Activated CD4-positive, alpha-beta memory T cell treated with anti-CD3 and anti-CD28 coated beads, Interleukin-2, amount 10 ng/mL, durations not matched to agents 7 days and 5 days (primary cell): ENCODE data around the gene NCOA5. TPM values are rescaled to one million over a fixed set of nuclear protein-coding genes. Genes with fewer than 3 reads are reported as not detected.

ENCODE experiments used
- CTCF ChIA-PET: fragments of 350-600 bp; sonication (Branson Sonifier 250); formaldehyde crosslinking; loops from one replicate; lab custom pipeline; 2021; ENCODE audit warnings: antibody characterized with exemption, inconsistent platforms; lab: Charles Lee
- POLR2A ChIA-PET: fragments of 350-600 bp; sonication (Branson Sonifier 250); formaldehyde crosslinking; loops from one replicate; lab custom pipeline; 2021; ENCODE audit warnings: antibody characterized with exemption; lab: Charles Lee
- DNase-seq: peaks from one replicate; pipeline ENCODE4 v3.0.0-alpha.2; 2020
- H3K27ac Mint-ChIP-seq: one replicate; pipeline ENCODE4 v1.8.0; 2021; ENCODE audit warnings: mild to moderate bottlenecking, mixed read lengths
- H3K27me3 Mint-ChIP-seq: one replicate; pipeline ENCODE4 v1.8.0; 2021; ENCODE audit warnings: mixed read lengths
- H3K36me3 Mint-ChIP-seq: one replicate; pipeline ENCODE4 v1.8.0; 2021; ENCODE audit warnings: low read depth, mixed read lengths
- H3K4me1 Mint-ChIP-seq: one replicate; pipeline ENCODE4 v1.8.0; 2021; ENCODE audit warnings: mixed read lengths
- H3K4me3 Mint-ChIP-seq: one replicate; pipeline ENCODE4 v1.8.0; 2021; ENCODE audit warnings: mild to moderate bottlenecking, mixed read lengths
- H3K9me3 Mint-ChIP-seq: one replicate; pipeline ENCODE4 v1.8.0; 2021; ENCODE audit warnings: mixed read lengths
- total RNA-seq, 2 experiments: library from RNA; stranded (reverse); gene quantifications; one replicate each; pipeline ENCODE4 v1.2.3, GENCODE V29; 2021

NCOA5 gene
- total RNA-seq, 2 experiments from 2014 or later = 24.6 to 26.3 TPM

DNA sequence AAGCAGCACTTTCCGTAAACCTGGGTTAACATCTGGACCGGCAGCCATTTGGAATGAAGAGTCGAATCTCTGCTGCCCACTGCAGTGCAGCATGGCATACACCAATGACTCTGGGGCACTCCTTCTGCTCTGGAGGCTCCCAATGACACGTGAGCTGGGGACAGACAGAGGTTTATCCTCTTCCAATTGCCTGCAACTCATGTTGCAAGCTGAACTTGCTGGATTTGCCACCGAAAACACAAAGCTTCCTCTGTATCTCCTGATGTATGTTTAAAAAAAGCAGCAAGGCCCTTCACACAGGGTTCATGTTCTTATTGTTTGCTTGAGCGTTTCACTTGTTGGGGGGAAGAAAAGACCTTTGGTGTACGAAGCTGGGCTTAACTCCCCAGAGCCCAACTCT, 10.8 kb downstream of the NCOA5 start:
- CTCF ChIA-PET = no interaction called here
- no peak for DNase-seq
- POLR2A ChIA-PET = interaction anchor here (1.4 kb wide), 1 partner anchor 10 kb away, joined by 5 read pairs; no protein-coding TSS in a partner anchor
- H3K4me3 Mint-ChIP-seq = no peak overlapping the region
- peaks cover 2% of the 10 kb centered on the region for H3K4me1 Mint-ChIP-seq
- H3K27me3 Mint-ChIP-seq = no peaks in the 10 kb centered on the region
- no peaks in the 10 kb centered on the region for H3K9me3 Mint-ChIP-seq
- no peak overlapping the region for H3K27ac Mint-ChIP-seq
- peaks cover 28% of the 10 kb centered on the region for H3K36me3 Mint-ChIP-seq

DNA sequence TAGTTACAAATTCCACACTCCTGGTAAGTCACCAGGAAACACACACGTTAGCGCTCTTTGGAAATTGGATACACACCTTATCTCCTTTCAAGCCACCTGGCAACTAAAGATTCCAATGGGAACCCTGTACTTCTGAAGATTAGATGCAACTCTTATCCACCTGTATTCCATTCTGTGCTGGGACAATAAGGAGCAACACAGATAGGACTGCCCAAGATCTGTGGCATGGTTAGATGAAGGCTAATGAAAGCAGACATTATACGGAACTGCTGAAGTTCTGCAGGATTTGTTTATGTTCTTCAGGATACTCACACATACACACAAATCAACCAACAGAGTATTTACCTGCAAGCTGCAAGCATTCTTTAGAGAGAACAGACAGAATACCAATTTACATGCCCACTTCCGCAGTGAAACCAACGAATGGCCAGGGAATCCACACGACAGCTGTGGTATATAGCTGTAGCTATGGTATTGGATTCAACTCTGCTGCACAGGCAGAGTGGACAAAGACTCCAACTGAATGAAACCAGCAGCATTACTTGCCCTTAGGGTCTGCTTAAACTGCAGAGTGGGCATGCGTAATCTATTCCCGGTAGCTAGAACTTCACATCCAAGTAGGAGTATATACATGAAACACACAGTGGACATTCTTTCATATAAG, 12.0 kb downstream of the NCOA5 start:
- ChIA-PET POLR2A (interaction anchor here (0.8 to 1.4 kb wide), 2 partner anchors 11 to 18 kb away, joined by 3 to 5 read pairs; no protein-coding TSS in a partner anchor), CTCF (no interaction called here)
- no peaks in the 10 kb centered on the region for H3K9me3 Mint-ChIP-seq
- H3K36me3 Mint-ChIP-seq = peaks cover 28% of the 10 kb centered on the region
- DNase-seq = no peak
- H3K27me3 Mint-ChIP-seq = no peaks in the 10 kb centered on the region
- H3K27ac Mint-ChIP-seq = no peak overlapping the region
- no peak overlapping the region for H3K4me3 Mint-ChIP-seq
- peaks cover 4% of the 10 kb centered on the region for H3K4me1 Mint-ChIP-seq

DNA sequence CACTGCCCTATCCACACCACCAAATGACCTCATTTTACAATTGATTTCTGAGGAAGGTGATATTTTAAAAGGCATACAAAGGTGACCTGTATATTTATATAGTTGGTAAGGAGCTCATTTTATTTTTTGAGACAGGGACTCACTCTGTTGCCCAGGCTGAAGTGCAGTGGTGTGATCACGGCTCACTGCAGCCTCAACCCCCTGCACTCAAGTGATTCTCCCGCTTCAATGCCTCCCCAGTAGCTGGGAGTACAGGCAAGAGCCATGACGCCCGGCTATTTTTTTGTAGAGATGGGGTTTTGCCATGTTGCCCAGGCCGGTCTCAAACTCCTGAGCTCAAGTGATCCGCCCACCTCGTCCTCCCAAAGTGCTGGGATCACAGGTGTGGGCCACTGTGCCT, 13.0 kb downstream of the NCOA5 start:
- H3K36me3 Mint-ChIP-seq = peaks cover 28% of the 10 kb centered on the region
- ChIA-PET POLR2A (no interaction called here), CTCF (no interaction called here)
- peaks cover 4% of the 10 kb centered on the region for H3K4me1 Mint-ChIP-seq
- no peak for DNase-seq
- no peaks in the 10 kb centered on the region for H3K9me3 Mint-ChIP-seq
- H3K4me3 Mint-ChIP-seq = no peak overlapping the region
- H3K27me3 Mint-ChIP-seq = no peaks in the 10 kb centered on the region
- H3K27ac Mint-ChIP-seq = no peak overlapping the region

DNA sequence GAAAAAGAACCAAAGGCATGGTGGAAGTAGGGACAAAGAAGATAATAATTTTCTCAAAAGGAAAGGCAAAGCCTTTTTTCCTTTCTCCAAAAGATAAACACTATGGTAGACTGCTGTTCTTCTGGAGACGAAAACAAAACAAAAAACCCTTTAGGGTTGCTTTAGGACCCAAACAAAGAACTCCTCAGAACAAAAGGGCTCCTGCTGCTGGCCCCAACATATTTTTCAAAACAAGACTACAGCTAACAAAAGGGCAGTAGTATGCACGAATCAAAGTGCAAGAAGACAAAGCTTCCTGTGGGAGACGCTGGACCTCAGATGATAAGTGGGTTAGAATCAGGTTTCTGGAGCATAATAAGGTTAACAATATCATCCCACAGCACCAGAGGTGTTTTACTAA, 15.8 kb downstream of the NCOA5 start:
- no peaks in the 10 kb centered on the region for H3K9me3 Mint-ChIP-seq

DNA sequence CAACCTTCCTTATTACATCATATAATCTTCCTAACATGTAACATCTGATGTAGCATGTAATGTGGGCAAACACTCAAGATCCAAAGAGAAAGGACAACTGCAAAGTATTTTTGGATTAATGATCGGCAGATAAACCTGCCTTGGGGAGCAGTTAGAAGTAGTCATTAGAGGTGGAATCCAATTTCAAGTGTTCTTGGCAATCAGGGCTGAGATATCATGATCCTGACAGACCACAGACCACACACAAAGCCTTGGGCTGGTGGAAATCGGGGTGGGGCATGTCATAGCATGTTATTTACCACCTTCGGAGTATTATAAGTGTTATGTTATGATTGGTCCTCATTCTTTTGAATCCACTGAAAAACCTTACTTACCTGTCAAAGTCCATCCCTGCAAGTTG, 16.3 kb downstream of the NCOA5 start:
- DNase-seq = no peak
- no peak overlapping the region for H3K4me3 Mint-ChIP-seq
- peaks cover 4% of the 10 kb centered on the region for H3K4me1 Mint-ChIP-seq
- ChIA-PET CTCF (no interaction called here), POLR2A (interaction anchor here (0.7 kb wide), 1 partner anchor 16 kb away, joined by 3 read pairs; no protein-coding TSS in a partner anchor)
- H3K36me3 Mint-ChIP-seq = peaks cover 28% of the 10 kb centered on the region
- H3K27ac Mint-ChIP-seq = no peak overlapping the region
- no peaks in the 10 kb centered on the region for H3K27me3 Mint-ChIP-seq
- H3K9me3 Mint-ChIP-seq = no peaks in the 10 kb centered on the region

More for the DNA sequence above, 15.8 kb downstream of the NCOA5 start:
- Mint-ChIP-seq H3K36me3 (peaks cover 29% of the 10 kb centered on the region), H3K27ac (no peak overlapping the region), H3K27me3 (no peaks in the 10 kb centered on the region), H3K4me1 (peaks cover 4% of the 10 kb centered on the region), H3K4me3 (no peak overlapping the region)
- no peak for DNase-seq
- CTCF ChIA-PET = no interaction called here
- POLR2A ChIA-PET = no interaction called here

DNA sequence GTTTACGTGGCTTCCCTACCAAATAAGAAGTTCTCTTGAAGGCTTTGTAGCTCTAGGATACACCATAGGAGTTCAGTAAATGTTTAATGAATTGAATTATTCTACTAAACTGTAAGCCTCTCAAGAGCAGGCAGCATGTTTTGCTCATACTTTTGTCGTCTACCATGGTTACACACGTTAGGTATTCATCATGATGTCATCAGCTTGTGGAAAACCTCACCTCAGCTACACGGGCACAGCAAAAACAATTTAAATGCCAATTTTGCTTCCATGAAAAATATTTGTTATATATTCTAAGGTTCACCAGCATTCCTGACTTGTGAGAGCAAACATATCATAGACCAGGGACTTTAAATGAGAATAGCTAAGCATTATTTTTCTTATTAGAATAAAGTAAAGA, 16.7 kb downstream of the NCOA5 start:
- H3K4me1 Mint-ChIP-seq = peaks cover 4% of the 10 kb centered on the region
- no peak for DNase-seq
- H3K4me3 Mint-ChIP-seq = no peak overlapping the region
- no peak overlapping the region for H3K27ac Mint-ChIP-seq
- no peaks in the 10 kb centered on the region for H3K9me3 Mint-ChIP-seq
- ChIA-PET POLR2A (interaction anchor here (0.7 kb wide), 1 partner anchor 16 kb away, joined by 3 read pairs; no protein-coding TSS in a partner anchor), CTCF (no interaction called here)
- H3K27me3 Mint-ChIP-seq = no peaks in the 10 kb centered on the region
- H3K36me3 Mint-ChIP-seq = peaks cover 28% of the 10 kb centered on the region

DNA sequence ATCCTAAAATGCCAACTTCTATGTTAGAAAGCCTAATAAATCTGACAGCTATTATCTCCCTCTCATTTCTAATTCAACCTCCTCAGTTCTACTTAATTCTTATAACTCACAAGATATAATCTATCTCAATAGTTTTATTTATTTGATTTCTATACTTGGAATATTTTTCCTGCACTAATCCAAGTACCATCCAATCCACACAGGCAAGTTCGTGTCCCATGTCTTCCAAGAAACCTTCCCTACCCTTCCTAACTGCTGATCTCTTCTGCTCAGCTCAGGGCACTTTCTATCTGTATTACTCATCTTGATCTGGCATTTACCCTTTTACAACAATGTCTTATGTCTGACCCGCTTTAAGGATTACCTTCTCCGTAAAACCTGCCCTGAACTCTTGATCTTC, 18.2 kb downstream of the NCOA5 start:
- DNase-seq = no peak
- Mint-ChIP-seq H3K4me1 (peaks cover 4% of the 10 kb centered on the region), H3K4me3 (no peak overlapping the region), H3K36me3 (peaks cover 34% of the 10 kb centered on the region), H3K27ac (no peak overlapping the region), H3K9me3 (no peaks in the 10 kb centered on the region), H3K27me3 (no peaks in the 10 kb centered on the region)
- ChIA-PET CTCF (no interaction called here), POLR2A (no interaction called here)

DNA sequence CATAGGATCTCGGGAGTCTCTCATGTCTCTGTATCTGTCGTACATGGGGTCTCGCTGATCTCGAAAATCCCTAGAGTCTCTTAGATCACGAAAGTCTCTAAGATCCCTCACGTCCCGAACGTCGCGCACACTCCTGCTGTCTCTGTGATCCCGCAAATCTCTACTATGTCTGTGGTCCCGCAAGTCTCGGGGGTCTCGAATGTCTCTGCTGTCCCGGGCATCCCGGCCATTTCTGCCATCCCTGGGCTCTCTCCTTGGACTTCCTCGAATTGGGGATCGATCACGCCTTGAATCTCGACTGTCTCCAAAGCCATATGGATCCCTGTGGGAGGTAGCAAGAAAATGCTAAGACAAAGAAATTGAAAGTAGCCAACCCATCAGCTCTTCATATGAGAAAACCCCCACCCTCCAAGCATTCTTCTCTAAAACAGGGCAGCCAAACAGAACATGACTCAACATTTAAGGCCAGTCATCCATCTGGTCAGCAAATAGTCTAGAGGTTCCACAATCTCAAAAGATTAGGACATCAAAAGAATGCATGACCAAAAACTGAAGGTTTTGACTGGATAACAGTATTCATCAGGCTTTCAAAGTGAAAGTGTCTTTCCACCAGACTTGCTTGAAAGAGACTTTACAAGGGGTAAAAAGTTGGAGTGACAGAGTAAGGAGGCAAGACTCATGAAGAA, 19.4 kb downstream of the NCOA5 start:
- ChIA-PET CTCF (no interaction called here), POLR2A (no interaction called here)
- H3K4me3 Mint-ChIP-seq = no peak overlapping the region
- no peak overlapping the region for H3K27ac Mint-ChIP-seq
- H3K4me1 Mint-ChIP-seq = peaks cover 4% of the 10 kb centered on the region
- H3K9me3 Mint-ChIP-seq = no peaks in the 10 kb centered on the region
- no peak for DNase-seq
- H3K27me3 Mint-ChIP-seq = no peaks in the 10 kb centered on the region
- peaks cover 38% of the 10 kb centered on the region for H3K36me3 Mint-ChIP-seq

DNA sequence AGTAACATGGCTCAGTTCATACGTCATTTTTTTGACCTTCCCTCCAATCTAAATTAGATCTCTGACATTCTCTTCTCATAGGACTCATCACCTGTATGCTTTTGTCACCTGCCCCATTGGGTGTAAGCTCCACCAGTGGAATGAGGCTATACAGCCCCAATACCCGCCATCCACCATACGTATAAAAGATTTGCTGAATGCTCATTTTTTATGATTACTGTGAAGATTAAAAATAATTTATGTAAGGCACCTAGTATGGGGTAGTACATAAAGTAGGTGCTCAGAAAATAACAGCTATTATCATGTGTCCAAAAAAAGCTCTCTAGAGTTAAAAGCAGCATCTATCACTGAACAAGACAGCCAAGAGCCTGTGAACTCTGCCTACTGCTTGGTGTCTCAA, 24.1 kb downstream of the NCOA5 start:
- Mint-ChIP-seq H3K27me3 (no peaks in the 10 kb centered on the region), H3K4me3 (no peak overlapping the region), H3K9me3 (no peaks in the 10 kb centered on the region), H3K27ac (no peak overlapping the region), H3K36me3 (peaks cover 73% of the 10 kb centered on the region), H3K4me1 (peaks cover 33% of the 10 kb centered on the region)
- DNase-seq = no peak
- ChIA-PET POLR2A (interaction anchor here (0.5 to 0.6 kb wide), 2 partner anchors 23 to 1095 kb away, joined by 3 read pairs; no protein-coding TSS in a partner anchor), CTCF (interaction anchor here (0.6 to 1.2 kb wide), 2 partner anchors 19 to 226 kb away, joined by 3 read pairs; no protein-coding TSS in a partner anchor)

DNA sequence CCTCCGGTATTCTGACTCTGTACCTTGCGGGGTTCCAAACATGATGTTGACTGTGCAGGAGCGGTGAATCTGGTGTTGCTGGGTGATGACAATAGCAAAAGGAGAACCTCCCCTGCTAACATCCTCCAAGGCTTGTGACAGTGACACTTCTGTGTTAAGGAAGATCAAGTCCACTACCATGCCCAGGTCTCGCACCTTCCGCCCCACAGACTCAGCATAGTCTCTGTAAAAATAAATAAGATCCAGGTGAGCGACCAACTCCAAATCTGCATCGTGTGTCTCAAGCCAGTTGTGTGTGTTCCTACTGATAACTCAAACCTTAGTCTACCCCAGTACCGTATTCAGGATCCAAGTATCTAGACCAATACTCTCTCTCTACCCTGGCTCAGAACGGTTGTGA, 24.8 kb downstream of the NCOA5 start:
- peaks cover 40% of the 10 kb centered on the region for H3K4me1 Mint-ChIP-seq
- ChIA-PET POLR2A (no interaction called here), CTCF (interaction anchor here (1.2 kb wide), 1 partner anchor 20 kb away, joined by 3 read pairs; no protein-coding TSS in a partner anchor)

DNA sequence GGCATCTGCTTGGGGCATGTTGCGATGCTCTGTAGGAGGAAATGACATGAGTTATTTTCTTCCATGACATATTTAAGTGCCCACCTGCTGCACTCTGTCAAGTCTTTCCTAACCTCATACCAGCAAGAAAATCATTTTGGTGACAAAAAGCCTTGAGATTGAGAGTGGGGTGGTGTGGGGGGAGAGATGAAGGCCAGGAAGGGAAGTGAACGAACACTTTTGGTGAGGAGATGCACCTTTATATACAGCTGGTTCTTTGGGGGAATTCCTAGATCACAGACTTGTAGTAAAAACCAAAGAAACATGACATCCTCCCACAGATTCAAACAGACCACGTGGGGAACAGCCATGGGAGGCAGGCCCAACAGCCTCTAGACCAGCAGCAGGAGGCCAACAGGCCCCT, 26.1 kb downstream of the NCOA5 start:
- no peaks in the 10 kb centered on the region for H3K9me3 Mint-ChIP-seq
- no peak for DNase-seq
- H3K36me3 Mint-ChIP-seq = peaks cover 80% of the 10 kb centered on the region
- H3K27me3 Mint-ChIP-seq = peaks cover 5% of the 10 kb centered on the region
- H3K4me3 Mint-ChIP-seq = peak overlapping the region; percentile 2
- ChIA-PET CTCF (no interaction called here), POLR2A (interaction anchor here (1.2 kb wide), 1 partner anchor 25 kb away, joined by 4 read pairs; no protein-coding TSS in a partner anchor)
- peak overlapping the region; percentile 65 for H3K27ac Mint-ChIP-seq
- peaks cover 54% of the 10 kb centered on the region for H3K4me1 Mint-ChIP-seq

More for the DNA sequence above, 24.8 kb downstream of the NCOA5 start:
- no peaks in the 10 kb centered on the region for H3K27me3 Mint-ChIP-seq
- DNase-seq = no peak
- H3K36me3 Mint-ChIP-seq = peaks cover 80% of the 10 kb centered on the region
- no peaks in the 10 kb centered on the region for H3K9me3 Mint-ChIP-seq
- H3K4me3 Mint-ChIP-seq = no peak overlapping the region
- H3K27ac Mint-ChIP-seq = no peak overlapping the region

DNA sequence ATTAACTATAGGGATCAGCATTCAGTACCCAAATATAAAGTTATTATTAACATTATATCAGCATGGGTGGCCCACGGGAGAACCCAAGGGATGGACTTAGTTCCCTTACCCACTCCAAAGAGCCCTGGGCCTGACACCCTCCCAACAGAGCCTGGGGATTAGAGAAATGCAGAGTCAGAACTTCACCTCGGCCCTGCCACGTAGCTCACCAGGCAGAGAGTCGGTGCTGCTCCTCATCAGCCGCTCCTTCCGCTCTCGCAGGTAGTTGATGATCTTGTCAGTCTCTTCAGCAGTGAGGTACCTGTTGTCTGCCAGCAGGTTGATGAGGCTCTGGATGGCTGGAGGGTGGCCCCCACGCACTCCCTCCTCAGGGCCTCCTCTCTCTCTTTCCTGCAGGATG, 26.6 kb downstream of the NCOA5 start:
- Mint-ChIP-seq H3K27ac (peak overlapping the region; percentile 65), H3K4me1 (peaks cover 57% of the 10 kb centered on the region), H3K27me3 (peaks cover 8% of the 10 kb centered on the region), H3K9me3 (no peaks in the 10 kb centered on the region), H3K36me3 (peaks cover 77% of the 10 kb centered on the region), H3K4me3 (peak overlapping the region; percentile 2)
- POLR2A ChIA-PET = interaction anchor here (1.2 kb wide), 1 partner anchor 26 kb away, joined by 4 read pairs; no protein-coding TSS in a partner anchor
- CTCF ChIA-PET = no interaction called here
- DNase-seq = no peak

DNA sequence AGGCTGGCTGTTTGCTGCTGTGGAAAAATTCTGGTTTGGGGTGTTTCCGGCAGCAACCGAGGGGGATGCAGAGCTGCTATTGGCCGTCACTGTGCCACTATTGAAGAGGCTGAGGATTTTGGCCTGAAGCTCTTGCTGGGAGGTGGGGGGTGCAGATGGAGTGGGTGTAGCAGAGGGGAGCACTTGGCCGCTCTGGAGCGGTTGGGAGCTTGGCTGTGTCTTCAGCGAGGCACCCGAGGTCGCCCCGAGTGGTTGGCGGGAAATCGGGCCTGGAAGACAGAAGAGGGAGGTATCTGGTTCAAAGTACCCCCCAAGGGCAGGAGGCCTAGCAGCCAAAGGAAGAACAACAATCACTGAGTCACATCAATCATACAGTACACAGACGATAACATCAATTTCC, 27.1 kb downstream of the NCOA5 start:
- POLR2A ChIA-PET = interaction anchor here (1.2 kb wide), 1 partner anchor 26 kb away, joined by 4 read pairs; no protein-coding TSS in a partner anchor
- H3K27me3 Mint-ChIP-seq = peaks cover 11% of the 10 kb centered on the region
- peaks cover 77% of the 10 kb centered on the region for H3K36me3 Mint-ChIP-seq
- CTCF ChIA-PET = interaction anchor here (2.6 kb wide), 1 partner anchor 26 kb away, joined by 9 read pairs; no protein-coding TSS in a partner anchor
- H3K4me1 Mint-ChIP-seq = peaks cover 59% of the 10 kb centered on the region
- H3K27ac Mint-ChIP-seq = no peak overlapping the region
- H3K9me3 Mint-ChIP-seq = no peaks in the 10 kb centered on the region
- H3K4me3 Mint-ChIP-seq = no peak overlapping the region
- DNase-seq = no peak
